ENCODE data around the gene DPYSL3. TPM values are rescaled to one million over a fixed set of nuclear protein-coding genes. Genes with fewer than 3 reads are reported as not detected.

DPYSL3 gene
- total RNA-seq, 1 experiment from 2014 or later, result 8.9 TPM

DNA sequence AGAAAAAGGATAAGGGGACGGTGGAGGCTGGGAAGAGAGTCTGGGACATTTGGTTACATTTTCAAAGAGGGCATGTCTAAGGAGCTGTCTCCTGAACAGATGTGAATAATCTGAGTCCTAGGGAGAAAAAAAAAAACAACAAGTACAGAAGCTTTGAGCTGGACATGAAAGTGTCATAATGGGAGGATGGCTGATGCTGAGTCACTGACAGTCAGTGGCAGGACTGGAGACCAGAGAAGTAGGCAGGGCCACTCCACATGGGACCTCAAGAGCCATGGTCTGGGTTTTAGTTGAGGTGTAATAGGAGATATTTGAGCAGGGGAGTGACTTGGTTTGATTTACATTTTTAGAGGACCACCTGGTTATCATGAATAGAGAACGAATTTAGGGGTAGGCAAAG lies 70.6 kb downstream of the DPYSL3 start:
- peak; percentile 34 for DNase-seq (ENCODE audit: unreplicated experiment)
- no TSS peak for BruUV-seq (replicated peaks)
- Mint-ChIP-seq H3K27me3 (ENCODE audit: insufficient read depth, unreplicated experiment) (no peaks in the 10 kb centered on the region), H3K27ac (ENCODE audit: low read depth, unreplicated experiment) (no peak overlapping the region), H3K4me3 (ENCODE audit: unreplicated experiment) (no peak overlapping the region), H3K36me3 (ENCODE audit: insufficient read depth, unreplicated experiment) (no peaks in the 10 kb centered on the region), H3K9me3 (ENCODE audit: unreplicated experiment) (no peaks in the 10 kb centered on the region), H3K4me1 (ENCODE audit: insufficient read depth, unreplicated experiment) (peaks cover 9% of the 10 kb centered on the region)
- ChIA-PET CTCF (interaction anchor here (0.6 to 1.7 kb wide), 8 partner anchors 10 to 215 kb away, joined by 3 to 8 read pairs (median 3); no protein-coding TSS in a partner anchor), POLR2A (no interaction called here)
- intact Hi-C loops (cut with micrococcal nuclease), result no loop called here
- TF ChIP-seq, protein P1, sequence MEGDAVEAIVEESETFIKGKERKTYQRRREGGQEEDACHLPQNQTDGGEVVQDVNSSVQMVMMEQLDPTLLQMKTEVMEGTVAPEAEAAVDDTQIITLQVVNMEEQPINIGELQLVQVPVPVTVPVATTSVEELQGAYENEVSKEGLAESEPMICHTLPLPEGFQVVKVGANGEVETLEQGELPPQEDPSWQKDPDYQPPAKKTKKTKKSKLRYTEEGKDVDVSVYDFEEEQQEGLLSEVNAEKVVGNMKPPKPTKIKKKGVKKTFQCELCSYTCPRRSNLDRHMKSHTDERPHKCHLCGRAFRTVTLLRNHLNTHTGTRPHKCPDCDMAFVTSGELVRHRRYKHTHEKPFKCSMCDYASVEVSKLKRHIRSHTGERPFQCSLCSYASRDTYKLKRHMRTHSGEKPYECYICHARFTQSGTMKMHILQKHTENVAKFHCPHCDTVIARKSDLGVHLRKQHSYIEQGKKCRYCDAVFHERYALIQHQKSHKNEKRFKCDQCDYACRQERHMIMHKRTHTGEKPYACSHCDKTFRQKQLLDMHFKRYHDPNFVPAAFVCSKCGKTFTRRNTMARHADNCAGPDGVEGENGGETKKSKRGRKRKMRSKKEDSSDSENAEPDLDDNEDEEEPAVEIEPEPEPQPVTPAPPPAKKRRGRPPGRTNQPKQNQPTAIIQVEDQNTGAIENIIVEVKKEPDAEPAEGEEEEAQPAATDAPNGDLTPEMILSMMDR (IDR thresholded peaks at IDR 0.05; ENCODE audit: unreplicated experiment), result no peak

DNA sequence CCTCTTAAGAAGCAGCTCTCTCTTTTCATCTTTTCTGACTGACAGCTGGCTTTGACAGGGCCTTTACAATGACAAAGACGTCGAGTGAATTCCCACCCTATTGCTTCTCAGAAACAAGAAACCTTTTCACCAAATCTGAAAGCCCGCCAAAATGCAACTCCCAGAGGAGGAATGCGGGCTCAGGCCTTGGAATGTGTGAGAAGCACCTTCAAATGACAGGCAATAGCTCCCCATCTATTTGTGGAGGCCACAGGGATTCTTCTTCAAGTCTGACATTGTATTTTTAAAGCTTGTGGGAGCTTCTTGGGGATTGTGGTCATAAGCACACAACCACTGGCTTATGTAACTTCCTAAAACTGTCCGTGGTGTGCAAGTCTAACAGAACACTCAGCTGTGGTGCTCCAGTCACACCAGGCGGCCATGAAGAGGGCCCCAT lies 72.7 kb downstream of the DPYSL3 start:
- Mint-ChIP-seq H3K9me3 (ENCODE audit: unreplicated experiment) (no peaks in the 10 kb centered on the region), H3K4me1 (ENCODE audit: insufficient read depth, unreplicated experiment) (peaks cover 9% of the 10 kb centered on the region), H3K27me3 (ENCODE audit: insufficient read depth, unreplicated experiment) (no peaks in the 10 kb centered on the region), H3K4me3 (ENCODE audit: unreplicated experiment) (no peak overlapping the region), H3K36me3 (ENCODE audit: insufficient read depth, unreplicated experiment) (no peaks in the 10 kb centered on the region), H3K27ac (ENCODE audit: low read depth, unreplicated experiment) (no peak overlapping the region)
- TF ChIP-seq, protein P1 (IDR thresholded peaks at IDR 0.05; ENCODE audit: unreplicated experiment), result no peak
- intact Hi-C loops (cut with micrococcal nuclease), result no loop called here
- POLR2A ChIA-PET, result no interaction called here
- DNase-seq (ENCODE audit: unreplicated experiment), result no peak
- BruUV-seq (replicated peaks), result no TSS peak
- CTCF ChIA-PET, result interaction anchor here (0.6 to 0.7 kb wide), 2 partner anchors 15 to 901 kb away, joined by 3 read pairs; no protein-coding TSS in a partner anchor

DNA sequence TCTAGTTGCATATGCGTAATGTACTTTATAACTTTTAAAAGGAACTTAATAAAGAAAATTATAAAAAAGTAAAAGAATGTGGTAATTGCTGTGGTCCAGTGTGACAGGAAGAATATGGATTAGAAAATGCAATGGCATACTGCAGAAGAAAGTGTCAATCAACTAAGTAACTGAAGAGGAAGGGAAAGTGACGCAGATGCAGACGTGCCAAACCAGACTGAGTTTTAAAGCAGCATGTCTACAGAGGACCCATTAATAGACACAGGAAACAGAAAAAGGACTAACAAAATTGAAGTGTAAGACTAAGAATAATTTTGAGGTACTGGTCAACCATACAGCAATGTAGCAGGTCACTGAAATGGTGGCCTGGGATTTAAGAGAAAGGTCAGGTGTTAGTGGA lies 73.3 kb downstream of the DPYSL3 start:
- H3K27me3 Mint-ChIP-seq (ENCODE audit: insufficient read depth, unreplicated experiment), result no peaks in the 10 kb centered on the region
- H3K4me3 Mint-ChIP-seq (ENCODE audit: unreplicated experiment), result no peak overlapping the region
- no TSS peak for BruUV-seq (replicated peaks)
- H3K4me1 Mint-ChIP-seq (ENCODE audit: insufficient read depth, unreplicated experiment), result peaks cover 9% of the 10 kb centered on the region
- H3K36me3 Mint-ChIP-seq (ENCODE audit: insufficient read depth, unreplicated experiment), result no peaks in the 10 kb centered on the region
- no peak for DNase-seq (ENCODE audit: unreplicated experiment)
- intact Hi-C loops (cut with micrococcal nuclease), result no loop called here
- H3K9me3 Mint-ChIP-seq (ENCODE audit: unreplicated experiment), result no peaks in the 10 kb centered on the region
- ChIA-PET POLR2A (interaction anchor here (0.7 kb wide), 1 partner anchor 32 kb away, joined by 3 read pairs; no protein-coding TSS in a partner anchor), CTCF (interaction anchor here (0.7 to 1.7 kb wide), 3 partner anchors 10 to 27 kb away, joined by 3 to 5 read pairs (median 3); no protein-coding TSS in a partner anchor)
- TF ChIP-seq, protein P1 (IDR thresholded peaks at IDR 0.05; ENCODE audit: unreplicated experiment), result no peak
- no peak overlapping the region for H3K27ac Mint-ChIP-seq (ENCODE audit: low read depth, unreplicated experiment)

DNA sequence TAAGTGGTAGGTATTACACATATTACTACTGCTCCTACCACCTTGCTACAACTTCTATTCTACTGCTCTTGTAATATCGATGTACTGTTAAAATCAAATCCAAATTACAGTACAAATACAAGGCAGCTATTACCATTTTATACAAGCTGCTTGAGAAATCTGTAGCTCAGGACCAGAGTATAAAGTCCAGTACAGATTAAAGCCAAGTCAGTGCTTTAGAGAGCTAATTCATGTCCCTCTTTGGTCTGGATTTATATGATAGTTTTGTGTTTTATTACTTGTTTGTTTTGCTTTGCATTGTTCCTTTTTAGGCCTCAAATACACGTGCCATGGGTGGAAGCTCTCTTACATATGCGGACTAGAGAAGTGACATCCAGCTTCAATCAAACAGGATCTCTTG lies 75.8 kb downstream of the DPYSL3 start:
- intact Hi-C loops (cut with micrococcal nuclease), result no loop called here
- Mint-ChIP-seq H3K4me3 (ENCODE audit: unreplicated experiment) (no peak overlapping the region), H3K27ac (ENCODE audit: low read depth, unreplicated experiment) (no peak overlapping the region), H3K36me3 (ENCODE audit: insufficient read depth, unreplicated experiment) (no peaks in the 10 kb centered on the region), H3K27me3 (ENCODE audit: insufficient read depth, unreplicated experiment) (no peaks in the 10 kb centered on the region), H3K9me3 (ENCODE audit: unreplicated experiment) (no peaks in the 10 kb centered on the region), H3K4me1 (ENCODE audit: insufficient read depth, unreplicated experiment) (peaks cover 3% of the 10 kb centered on the region)
- POLR2A ChIA-PET, result interaction anchor here (1.0 kb wide), 2 partner anchors 8 to 11 kb away, joined by 3 to 4 read pairs; no protein-coding TSS in a partner anchor
- no TSS peak for BruUV-seq (replicated peaks)
- DNase-seq (ENCODE audit: unreplicated experiment), result no peak
- TF ChIP-seq, protein P1 (IDR thresholded peaks at IDR 0.05; ENCODE audit: unreplicated experiment), result no peak
- CTCF ChIA-PET, result interaction anchor here (0.6 to 1.5 kb wide), 6 partner anchors 18 to 877 kb away, joined by 3 to 5 read pairs (median 4); no protein-coding TSS in a partner anchor
